CD14-positive monocyte (primary cell): ENCODE data around the gene OR5V1. TPM values are rescaled to one million over a fixed set of nuclear protein-coding genes. Genes with fewer than 3 reads are reported as not detected.
"Not testable (repeated sequence)": the region's sequence is repeated elsewhere in the genome, so short reads cannot be mapped to it uniquely, and the experiment has no call there.

ENCODE experiments used
- DNase-seq, 3 donors: peaks; one replicate each; pipeline ENCODE4 v3.0.0-alpha.2; 2011 to 2022
- H2AFZ ChIP-seq: 2 replicates; pipeline ENCODE4 v1.6.0; 2012; ENCODE audit warnings: mild to moderate bottlenecking, low read depth, low read length, inconsistent platforms; ENCODE audit not compliant: insufficient read depth, poor library complexity, severe bottlenecking
- H3K27ac ChIP-seq, 2 donors: 1 replicate in 1 of 2; 2 replicates in 1 of 2; pipeline ENCODE4 v1.5.1; 2012 to 2013; ENCODE audit warnings: low read length in 2 of 2, control low read depth in 1 of 2, inconsistent platforms in 1 of 2, low read depth in 1 of 2, mild to moderate bottlenecking in 1 of 2
- H3K27me3 ChIP-seq, 2 donors: one replicate each; pipeline versions ENCODE4 v1.6.0 to v1.6.1; 2011 to 2013; ENCODE audit warnings: low read length in 2 of 2; ENCODE audit not compliant: control insufficient read depth in 2 of 2, insufficient read depth in 2 of 2
- H3K36me3 ChIP-seq, 2 donors: replicated peaks in 1 of 2; 1 replicate in 1 of 2; 2 replicates in 1 of 2; pipeline versions ENCODE4 v1.5.1 to v1.6.1; 2012 to 2013; ENCODE audit warnings: low read length in 2 of 2, control low read depth in 1 of 2, inconsistent platforms in 1 of 2, mild to moderate bottlenecking in 1 of 2; ENCODE audit not compliant: insufficient read depth in 2 of 2, control insufficient read depth in 1 of 2
- H3K4me1 ChIP-seq, 2 donors: 1 replicate in 1 of 2; 2 replicates in 1 of 2; pipeline versions ENCODE4 v1.5.1 to v1.6.1; 2012 to 2013; ENCODE audit warnings: low read length in 2 of 2, control low read depth in 1 of 2, inconsistent platforms in 1 of 2, mild to moderate bottlenecking in 1 of 2, moderate library complexity in 1 of 2; ENCODE audit not compliant: insufficient read depth in 2 of 2, control insufficient read depth in 1 of 2
- H3K4me2 ChIP-seq: replicated peaks from 2 replicates; pipeline ENCODE3; 2012; ENCODE audit warnings: low read length, moderate library complexity, mild to moderate bottlenecking; ENCODE audit not compliant: poor library complexity, severe bottlenecking; ENCODE audit errors: extremely low read depth
- H3K4me3 ChIP-seq, 3 experiments: fragments of 200-600 bp in 1 of 3; sonication (generic) in 1 of 3; replicated peaks in 1 of 3; 1 replicate in 2 of 3; 2 replicates in 1 of 3; pipeline ENCODE4 v1.5.1; 2011 to 2013; ENCODE audit warnings: low read length in 3 of 3, mild to moderate bottlenecking in 3 of 3, control low read depth in 2 of 3, low read depth in 2 of 3, inconsistent platforms in 1 of 3, moderate library complexity in 1 of 3
- H3K79me2 ChIP-seq: 2 replicates; pipeline ENCODE4 v1.6.0; 2012; ENCODE audit warnings: mild to moderate bottlenecking, control low read depth, inconsistent platforms, low read length, moderate library complexity; ENCODE audit not compliant: insufficient read depth
- H3K9ac ChIP-seq: 2 replicates; pipeline ENCODE4 v1.6.0; 2017; ENCODE audit warnings: low read length, mild to moderate bottlenecking; ENCODE audit not compliant: insufficient read depth, poor library complexity, severe bottlenecking
- H3K9me3 ChIP-seq, 2 donors: replicated peaks in 1 of 2; 1 replicate in 1 of 2; 2 replicates in 1 of 2; pipeline versions ENCODE4 v1.5.1 to v1.6.1; 2012 to 2013; ENCODE audit warnings: low read length in 2 of 2, control low read depth in 1 of 2; ENCODE audit not compliant: control insufficient read depth in 1 of 2, insufficient read depth in 1 of 2
- H4K20me1 ChIP-seq: 2 replicates; pipeline ENCODE4 v1.6.0; 2012; ENCODE audit warnings: mild to moderate bottlenecking, low read length, control low read depth, moderate library complexity; ENCODE audit not compliant: insufficient read depth
- H3K27ac Mint-ChIP-seq, 7 donors: one replicate each; pipeline ENCODE4 v1.8.0; 2020; ENCODE audit warnings: mild to moderate bottlenecking in 7 of 7, mixed read lengths in 7 of 7, moderate library complexity in 6 of 7, inconsistent platforms in 2 of 7
- H3K27me3 Mint-ChIP-seq, 3 donors: one replicate each; pipeline ENCODE4 v1.8.0; 2021 to 2022; ENCODE audit warnings: low read depth in 3 of 3, mild to moderate bottlenecking in 3 of 3, mixed read lengths in 3 of 3, moderate library complexity in 3 of 3, inconsistent platforms in 1 of 3
- H3K36me3 Mint-ChIP-seq, 2 donors: one replicate each; pipeline ENCODE4 v1.8.0; 2020; ENCODE audit warnings: mixed read lengths in 2 of 2, inconsistent platforms in 1 of 2, mild to moderate bottlenecking in 1 of 2
- H3K4me1 Mint-ChIP-seq: one replicate; pipeline ENCODE4 v1.8.0; 2020; ENCODE audit warnings: mild to moderate bottlenecking, mixed read lengths
- H3K4me3 Mint-ChIP-seq, 2 donors: one replicate each; pipeline ENCODE4 v1.8.0; 2020; ENCODE audit warnings: mild to moderate bottlenecking in 2 of 2, mixed read lengths in 2 of 2, moderate library complexity in 1 of 2
- H3K9me3 Mint-ChIP-seq, 7 donors: one replicate each; pipeline ENCODE4 v1.8.0; 2020 to 2022; ENCODE audit warnings: mixed read lengths in 7 of 7, mild to moderate bottlenecking in 6 of 7, moderate library complexity in 6 of 7, inconsistent platforms in 2 of 7
- WGBS: methylation state at CpG from one replicate; pipeline ENCODE4 v1.1.5; 2013; ENCODE audit warnings: missing lambda C conversion rate; ENCODE audit not compliant: insufficient coverage; 5-methylcytosine and 5-hydroxymethylcytosine counted together
- intact Hi-C, 2 donors: fragments of 100-400 bp; cut with micrococcal nuclease; formaldehyde crosslinking; loops; one replicate each; pipeline versions ENCODE4 v1.15.0 to v1.15.1; 2023
- polyA plus RNA-seq, 3 donors: library from polyadenylated mRNA; depleted of rRNA in 1 of 3; unstranded in 2 of 3; stranded (reverse) in 1 of 3; fragments of 300-500 nt in 2 of 3; fragments of >200 nt in 1 of 3; fragmentation: Illumina TruSeq in 2 of 3; gene quantifications; 1 replicate in 2 of 3; 2 replicates in 1 of 3; pipeline ENCODE4 v1.2.3, GENCODE V29; 2012 to 2021
- TF ChIP-seq, protein P1 (sequence below): fragments of 200-600 bp; IDR thresholded peaks from one replicate; pipeline ENCODE4 v1.8.0; 2022; ENCODE audit warnings: antibody characterized with exemption, mild to moderate bottlenecking

OR5V1 gene
- polyA plus RNA-seq, 3 donors, result not detected

DNA sequence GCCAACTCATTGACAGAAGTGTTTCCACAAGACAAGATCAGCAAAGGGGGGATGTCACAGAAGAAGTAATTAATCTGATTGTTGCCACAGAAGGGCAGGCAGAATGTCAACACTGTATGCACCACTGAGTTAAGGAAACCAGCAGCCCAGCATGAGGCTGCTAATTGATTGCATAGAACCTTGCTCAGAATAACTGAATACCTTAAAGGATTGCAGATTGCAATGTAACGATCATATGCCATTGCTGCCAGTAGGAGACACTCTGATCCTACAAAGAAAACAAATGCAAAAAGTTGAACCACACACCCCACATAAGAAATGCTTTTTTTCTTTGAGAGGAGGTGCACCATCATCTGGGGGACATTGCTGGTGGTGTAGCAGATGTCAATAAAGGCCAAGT is 13.1 kb downstream of the OR5V1 start:
- Histone ChIP-seq H3K27ac (no peak overlapping the region), H3K4me1 (no peaks in the 10 kb centered on the region), H3K4me2 (no peak overlapping the region), H2AFZ (no peak overlapping the region), H4K20me1 (no peaks in the 10 kb centered on the region), H3K9me3 (no peaks in the 10 kb centered on the region), H3K9ac (no peak overlapping the region), H3K4me3 (no peak overlapping the region), H3K79me2 (no peaks in the 10 kb centered on the region), H3K27me3 (no peaks in the 10 kb centered on the region), H3K36me3 (no peaks in the 10 kb centered on the region)
- peaks cover 0 to 4% (median 2%) of the 10 kb centered on the region in 7 donors for H3K9me3 Mint-ChIP-seq
- no peaks in the 10 kb centered on the region for H3K36me3 Mint-ChIP-seq
- H3K4me1 Mint-ChIP-seq, result no peaks in the 10 kb centered on the region
- H3K27ac Mint-ChIP-seq, result no peak overlapping the region
- TF ChIP-seq, protein P1, sequence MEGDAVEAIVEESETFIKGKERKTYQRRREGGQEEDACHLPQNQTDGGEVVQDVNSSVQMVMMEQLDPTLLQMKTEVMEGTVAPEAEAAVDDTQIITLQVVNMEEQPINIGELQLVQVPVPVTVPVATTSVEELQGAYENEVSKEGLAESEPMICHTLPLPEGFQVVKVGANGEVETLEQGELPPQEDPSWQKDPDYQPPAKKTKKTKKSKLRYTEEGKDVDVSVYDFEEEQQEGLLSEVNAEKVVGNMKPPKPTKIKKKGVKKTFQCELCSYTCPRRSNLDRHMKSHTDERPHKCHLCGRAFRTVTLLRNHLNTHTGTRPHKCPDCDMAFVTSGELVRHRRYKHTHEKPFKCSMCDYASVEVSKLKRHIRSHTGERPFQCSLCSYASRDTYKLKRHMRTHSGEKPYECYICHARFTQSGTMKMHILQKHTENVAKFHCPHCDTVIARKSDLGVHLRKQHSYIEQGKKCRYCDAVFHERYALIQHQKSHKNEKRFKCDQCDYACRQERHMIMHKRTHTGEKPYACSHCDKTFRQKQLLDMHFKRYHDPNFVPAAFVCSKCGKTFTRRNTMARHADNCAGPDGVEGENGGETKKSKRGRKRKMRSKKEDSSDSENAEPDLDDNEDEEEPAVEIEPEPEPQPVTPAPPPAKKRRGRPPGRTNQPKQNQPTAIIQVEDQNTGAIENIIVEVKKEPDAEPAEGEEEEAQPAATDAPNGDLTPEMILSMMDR, result no peak
- no peak overlapping the region for H3K4me3 Mint-ChIP-seq
- intact Hi-C loops, result no loop called here
- DNase-seq, result no peak
- peaks cover 2 to 3% (median 2%) of the 10 kb centered on the region in 3 donors for H3K27me3 Mint-ChIP-seq
- WGBS, result no CpG with 5 or more reads among the region's 1 CpG

DNA sequence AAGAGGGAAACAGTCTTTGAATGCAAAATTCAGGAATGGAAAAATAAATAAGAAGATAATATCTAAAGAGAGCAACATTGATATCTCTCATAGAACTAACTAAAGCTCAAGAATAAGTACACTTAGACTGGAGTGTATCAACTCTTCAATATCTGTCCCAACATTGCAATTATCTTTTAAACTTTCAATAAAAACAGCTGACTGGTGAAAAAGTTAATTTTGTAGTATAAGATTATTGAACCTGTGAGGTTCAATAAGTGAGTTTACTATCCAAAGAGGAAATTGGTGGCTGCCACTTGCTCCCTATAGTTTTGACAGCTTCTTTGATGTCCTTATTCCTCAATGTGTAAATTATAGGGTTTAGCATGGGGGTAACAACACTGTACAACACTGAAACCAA is 13.7 kb downstream of the OR5V1 start:
- intact Hi-C loops, result no loop called here
- no peak overlapping the region for H2AFZ ChIP-seq
- Mint-ChIP-seq H3K9me3 (peaks cover 0 to 4% (median 2%) of the 10 kb centered on the region in 7 donors), H3K27me3 (peaks cover 2% of the 10 kb centered on the region in 3 donors), H3K4me3 (no peak overlapping the region), H3K27ac (no peak overlapping the region), H3K4me1 (no peaks in the 10 kb centered on the region), H3K36me3 (no peaks in the 10 kb centered on the region)
- H3K9me3 ChIP-seq, result no peaks in the 10 kb centered on the region
- H3K9ac ChIP-seq, result no peak overlapping the region
- DNase-seq, result no peak
- no peaks in the 10 kb centered on the region for H3K36me3 ChIP-seq
- H4K20me1 ChIP-seq, result no peaks in the 10 kb centered on the region
- H3K4me2 ChIP-seq, result no peak overlapping the region
- no peak overlapping the region for H3K27ac ChIP-seq
- H3K79me2 ChIP-seq, result no peaks in the 10 kb centered on the region
- H3K4me3 ChIP-seq, result no peak overlapping the region
- no peaks in the 10 kb centered on the region for H3K27me3 ChIP-seq
- TF ChIP-seq, protein P1, result no peak
- H3K4me1 ChIP-seq, result no peaks in the 10 kb centered on the region

GRCh38 chr6:29349348-29349747 is 19.3 kb downstream of the OR5V1 start:
- WGBS, result no CpG with 5 or more reads among the region's 3 CpGs
- H3K36me3 ChIP-seq, H3K79me2 ChIP-seq, H3K9me3 ChIP-seq, H3K27me3 Mint-ChIP-seq, H4K20me1 ChIP-seq, intact Hi-C loops, H3K36me3 Mint-ChIP-seq, H3K4me1 ChIP-seq, H3K27me3 ChIP-seq, H3K9me3 Mint-ChIP-seq, H3K27ac ChIP-seq, DNase-seq, H3K4me2 ChIP-seq, H3K27ac Mint-ChIP-seq, H3K9ac ChIP-seq, H3K4me3 Mint-ChIP-seq, H3K4me3 ChIP-seq, H3K4me1 Mint-ChIP-seq, H2AFZ ChIP-seq: not testable (repeated sequence)
